HepG2 (cell line): ENCODE measurements around the gene ANKIB1. TPM values are rescaled to one million over a fixed set of nuclear protein-coding genes. Genes with fewer than 3 reads are reported as not detected.

ENCODE experiments used
- ATAC-seq: fragments of 200-7000 bp; cut with Tn5 transposase; 3 replicates; pipeline ENCODE4 v1.9.1; 2020; ENCODE audit warnings: mild to moderate bottlenecking, moderate library complexity
- BruUV-seq: library from RNA; stranded (reverse); fragments of 400-500 nt; replicated peaks from 2 replicates; lab custom pipeline; 2021; lab: Mats Ljungman, UMichigan
- CTCF ChIA-PET: fragments of 300-600 bp; formaldehyde crosslinking; extraction: SDS; loops from one replicate; lab custom pipeline; 2021; ENCODE audit warnings: low total read pairs, inconsistent platforms, low intra/inter-chr PET ratio; lab: Yijun Ruan, JAX
- POLR2A ChIA-PET: fragments of 350-600 bp; sonication (Branson Sonifier 250); formaldehyde crosslinking; loops from one replicate; lab custom pipeline; 2020; ENCODE audit warnings: antibody characterized with exemption, inconsistent platforms; lab: Yijun Ruan, JAX
- DNase-seq: peaks from one replicate; pipeline ENCODE4 v3.0.0-alpha.2; 2015; ENCODE audit warnings: low spot score
- FAIRE-seq: peaks from 3 replicates; lab custom pipeline; 2011; peaks lifted over from hg19 to GRCh38; lab: Jason Lieb, UNC
- H2AFZ ChIP-seq: one replicate; pipeline ENCODE4 v1.6.1; 2011; ENCODE audit warnings: low read length, inconsistent platforms
- H3K27ac ChIP-seq: fragments of 300-600 bp; 3 replicates; pipeline ENCODE4 v1.8.0; 2011; ENCODE audit warnings: mixed run types, mild to moderate bottlenecking, mixed read lengths, low read length, inconsistent platforms; ENCODE audit not compliant: insufficient read depth; ENCODE audit errors: extremely low read length
- H3K27me3 ChIP-seq, 2 experiments: fragments of 200-600 bp in 1 of 2; 2 replicates in 1 of 2; 3 replicates in 1 of 2; pipeline versions ENCODE4 v1.6.0 to v1.8.0; 2011; ENCODE audit warnings: low read length in 2 of 2, mild to moderate bottlenecking in 2 of 2, moderate library complexity in 2 of 2, inconsistent platforms in 1 of 2; ENCODE audit not compliant: insufficient read depth in 2 of 2, control insufficient read depth in 1 of 2
- H3K36me3 ChIP-seq, 2 experiments: fragments of 200-600 bp in 1 of 2; replicated peaks in 1 of 2; 2 replicates in 1 of 2; 3 replicates in 1 of 2; pipeline versions ENCODE4 v1.5.1 to v1.8.0; 2011; ENCODE audit warnings: low read length in 2 of 2, inconsistent platforms in 1 of 2; ENCODE audit not compliant: insufficient read depth in 2 of 2, control insufficient read depth in 1 of 2
- H3K4me1 ChIP-seq: 2 replicates; pipeline ENCODE4 v1.5.1; 2012; ENCODE audit warnings: low read length, inconsistent platforms; ENCODE audit not compliant: insufficient read depth
- H3K4me2 ChIP-seq: 2 replicates; pipeline ENCODE4 v1.6.0; 2011; ENCODE audit warnings: low read depth, low read length, inconsistent platforms
- H3K4me3 ChIP-seq, 3 experiments: fragments of 200-600 bp in 1 of 3; sonication (generic), shearing (Covaris generic) in 1 of 3; replicated peaks in 1 of 3; 2 replicates each; pipeline ENCODE4 v1.5.1; 2011 to 2016; ENCODE audit warnings: low read length in 3 of 3, inconsistent platforms in 2 of 3, low read depth in 2 of 3, mild to moderate bottlenecking in 2 of 3, control low read depth in 1 of 3, mixed read lengths in 1 of 3; ENCODE audit not compliant: insufficient read depth in 1 of 3
- H3K79me2 ChIP-seq: one replicate; pipeline ENCODE4 v1.6.1; 2011; ENCODE audit warnings: low read length, inconsistent platforms; ENCODE audit not compliant: insufficient read depth
- H3K9ac ChIP-seq: 2 replicates; pipeline ENCODE4 v1.6.0; 2011; ENCODE audit warnings: mild to moderate bottlenecking, low read depth, low read length, inconsistent platforms; ENCODE audit not compliant: insufficient read depth
- H3K9me3 ChIP-seq: 2 replicates; pipeline ENCODE4 v1.5.1; 2012; ENCODE audit warnings: mild to moderate bottlenecking, low read length
- H4K20me1 ChIP-seq: 2 replicates; pipeline ENCODE4 v1.6.0; 2011; ENCODE audit warnings: inconsistent platforms, mild to moderate bottlenecking, low read length, moderate library complexity; ENCODE audit not compliant: insufficient read depth
- AGO1 ChIP-seq: fragments of 200-400 bp; formaldehyde crosslinking; IDR thresholded peaks from 2 replicates; pipeline ENCODE4 v1.6.1; 2017; ENCODE audit warnings: mild to moderate bottlenecking, low read depth, low read length, moderate library complexity; ENCODE audit not compliant: poor library complexity, severe bottlenecking
- ARHGAP35 ChIP-seq: sonication (generic); formaldehyde crosslinking; IDR thresholded peaks from 2 replicates; pipeline ENCODE4 v1.9.0; 2022; ENCODE audit warnings: mild to moderate bottlenecking, inconsistent platforms, moderate library complexity, missing genetic modification reagents, borderline replicate concordance
- ELF1 ChIP-seq: sonication (generic); formaldehyde crosslinking; IDR thresholded peaks from 2 replicates; pipeline ENCODE4 v1.4.0; 2020; ENCODE audit warnings: missing genetic modification reagents
- HMGXB4 ChIP-seq, 2 experiments: sonication (generic) in 1 of 2; formaldehyde crosslinking in 1 of 2; IDR thresholded peaks; 2 replicates each; pipeline versions ENCODE4 v1.4.0 to v1.6.1; 2018 to 2020; ENCODE audit warnings: missing genetic modification reagents in 2 of 2, borderline replicate concordance in 1 of 2, low read depth in 1 of 2, mild to moderate bottlenecking in 1 of 2, missing biosample characterization in 1 of 2
- HNF4G ChIP-seq, 2 experiments: sonication (generic) in 1 of 2; formaldehyde crosslinking in 1 of 2; IDR thresholded peaks; 2 replicates each; pipeline versions ENCODE4 v1.4.0 to v1.6.1; 2011 to 2020; ENCODE audit warnings: borderline replicate concordance in 2 of 2, low read depth in 2 of 2, mild to moderate bottlenecking in 2 of 2, low read length in 1 of 2, missing genetic modification reagents in 1 of 2, moderate library complexity in 1 of 2
- HNRNPL ChIP-seq: fragments of 200-400 bp; formaldehyde crosslinking; IDR thresholded peaks from 2 replicates; pipeline ENCODE4 v1.6.1; 2017; ENCODE audit warnings: mild to moderate bottlenecking, low read depth, low read length
- MXD1 ChIP-seq: sonication (generic); formaldehyde crosslinking; IDR thresholded peaks from 2 replicates; pipeline ENCODE4 v1.4.0; 2020; ENCODE audit warnings: mild to moderate bottlenecking, missing genetic modification reagents
- ZC3H13 ChIP-seq: sonication (generic); formaldehyde crosslinking; IDR thresholded peaks from 2 replicates; pipeline ENCODE4 v1.8.1; 2023; ENCODE audit warnings: mild to moderate bottlenecking, missing genetic modification reagents, moderate library complexity
- ZNF550 ChIP-seq: sonication (generic); formaldehyde crosslinking; IDR thresholded peaks from 2 replicates; pipeline ENCODE4 v1.4.0; 2020; ENCODE audit warnings: mild to moderate bottlenecking, missing genetic modification reagents, borderline replicate concordance
- WGBS: methylation state at CpG from one replicate; pipeline ENCODE4 v1.1.6; 2017; ENCODE audit warnings: low lambda C conversion rate; 5-methylcytosine and 5-hydroxymethylcytosine counted together
- in situ Hi-C: cut with HindIII; loops from 2 replicates; pipeline ENCODE4 v1.10.0; 2017; ENCODE audit warnings: low pct_unique_long_range_greater_than_20kb; ENCODE audit not compliant: extremely low pct_ligation_motif_present
- intact Hi-C: fragments of 100-400 bp; cut with micrococcal nuclease; formaldehyde crosslinking; loops from one replicate; pipeline ENCODE4 v1.10.0; 2022; ENCODE audit not compliant: unreplicated experiment
- polyA plus RNA-seq, 8 experiments: library from polyadenylated mRNA; depleted of rRNA in 3 of 8; stranded (reverse) in 7 of 8; unstranded in 1 of 8; fragments of >200 nt; fragmentation: Illumina TruSeq in 4 of 8; extraction: Trizol in 4 of 8; gene quantifications; 2 replicates each; pipeline versions ENCODE4 v1.2.1 to v1.2.3, GENCODE V29; 2011 to 2016; ENCODE audit warnings: low read depth in 4 of 8, missing spikeins in 1 of 8, mixed read lengths in 1 of 8; ENCODE audit not compliant: insufficient read depth in 1 of 8
- total RNA-seq, 5 experiments: library from RNA; depleted of rRNA; stranded (reverse); fragments of >200 nt; fragmentation: Illumina TruSeq; extraction: Trizol; gene quantifications; 2 replicates each; pipeline ENCODE4 v1.2.3, GENCODE V29; 2016; ENCODE audit warnings: low read depth in 1 of 5

ANKIB1 gene
- total and polyA plus RNA-seq, 2 of the 13 experiments (the other 11 are each of a cell fraction or from before 2014, with no cell fraction given) = 28.7 to 29.6 TPM

- H3K4me3 ChIP-seq = no peak overlapping the region
- TF ChIP-seq ARHGAP35 (CRISPR knock-in tag) = no peak
- no peak for TF ChIP-seq AGO1
- TF ChIP-seq HMGXB4 (CRISPR knock-in tag; IDR thresholded peaks at IDR 0.05; ENCODE audit: borderline replicate concordance in 1 of 2, low read depth in 1 of 2) = no peak
- no peak for TF ChIP-seq HNF4G (IDR thresholded peaks at IDR 0.05; ENCODE audit: borderline replicate concordance, low read depth, low read length)
- TF ChIP-seq HNF4G (CRISPR knock-in tag; IDR thresholded peaks at IDR 0.05; ENCODE audit: borderline replicate concordance, low read depth) = no peak
- no peak for TF ChIP-seq ZC3H13 (CRISPR knock-in tag)
- no peak for TF ChIP-seq ZNF550 (CRISPR knock-in tag)
- no peak for TF ChIP-seq MXD1 (CRISPR knock-in tag)
- no peak for TF ChIP-seq ELF1
- no peak for TF ChIP-seq HNRNPL
- CTCF ChIA-PET = no interaction called here
- FAIRE-seq = no peak
- BruUV-seq = no TSS peak
- H2AFZ ChIP-seq = no peak overlapping the region
- no peak overlapping the region for H3K4me2 ChIP-seq
- no peaks in the 10 kb centered on the region for H3K79me2 ChIP-seq
- no peak overlapping the region for H3K9ac ChIP-seq
- no peaks in the 10 kb centered on the region for H3K27me3 ChIP-seq
- in situ Hi-C loops (no loop called here), intact Hi-C loops (no loop called here)
- no peaks in the 10 kb centered on the region for H4K20me1 ChIP-seq
- POLR2A ChIA-PET = no interaction called here
- no peak for ATAC-seq
- WGBS = 99% methylated on average over 3 of the region's 3 CpGs
- no peaks in the 10 kb centered on the region for H3K4me1 ChIP-seq
- H3K9me3 ChIP-seq = no peaks in the 10 kb centered on the region
- no peak for DNase-seq
- peaks cover 2 to 16% of the 10 kb centered on the region in 2 experiments; a peak in 2 of 5 replicates for H3K36me3 ChIP-seq
- H3K27ac ChIP-seq = no peak overlapping the region
Measured at GRCh38 chr7:92359801-92360200, 114.0 kb downstream of the ANKIB1 start.
